GM23338 (cell line): ENCODE results near the gene SERBP1. TPM values are rescaled to one million over a fixed set of nuclear protein-coding genes. Genes with fewer than 3 reads are reported as not detected.

Experiments used
- ATAC-seq: fragments of 200-7000 bp; cut with Tn5 transposase; 3 replicates; pipeline ENCODE4 v1.9.1; 2020
- DNase-seq: peaks from one replicate; pipeline ENCODE4 v3.0.0-alpha.2; 2015; ENCODE audit warnings: low spot score
- H2AFZ ChIP-seq: fragments of 200-600 bp; sonication (generic); 2 replicates; pipeline ENCODE4 v1.8.0; 2016; ENCODE audit warnings: antibody characterized with exemption, mild to moderate bottlenecking, moderate library complexity
- H3F3A ChIP-seq: fragments of 200-600 bp; sonication (generic); replicated peaks from 2 replicates; pipeline ENCODE4 v1.8.0; 2017; ENCODE audit warnings: antibody characterized with exemption, mixed run types, low read depth
- H3K27ac ChIP-seq: fragments of 200-600 bp; sonication (generic); 2 replicates; pipeline ENCODE4 v1.6.1; 2016; ENCODE audit warnings: low read depth
- H3K27me3 ChIP-seq: fragments of 200-600 bp; sonication (generic); 2 replicates; pipeline ENCODE4 v1.8.0; 2016; ENCODE audit warnings: mild to moderate bottlenecking, mixed run types, moderate library complexity; ENCODE audit not compliant: insufficient read depth
- H3K36me3 ChIP-seq: fragments of 200-600 bp; sonication (generic); 2 replicates; pipeline ENCODE4 v1.8.0; 2016; ENCODE audit warnings: mild to moderate bottlenecking; ENCODE audit not compliant: insufficient read depth
- H3K4me1 ChIP-seq: fragments of 200-600 bp; sonication (generic); 2 replicates; pipeline ENCODE4 v1.8.0; 2016; ENCODE audit warnings: mild to moderate bottlenecking, moderate library complexity; ENCODE audit not compliant: insufficient read depth
- H3K4me2 ChIP-seq: fragments of 200-600 bp; sonication (generic); 2 replicates; pipeline ENCODE4 v1.7.1; 2017; ENCODE audit warnings: mixed run types
- H3K4me3 ChIP-seq: fragments of 200-600 bp; sonication (generic); 2 replicates; pipeline ENCODE4 v1.6.1; 2016; ENCODE audit warnings: mixed run types
- H3K79me2 ChIP-seq: fragments of 200-600 bp; sonication (generic); replicated peaks from 2 replicates; pipeline ENCODE4 v1.8.0; 2017; ENCODE audit warnings: mild to moderate bottlenecking; ENCODE audit not compliant: insufficient read depth
- H3K9me2 ChIP-seq: fragments of 200-600 bp; sonication (generic); 2 replicates; pipeline ENCODE4 v1.8.0; 2017; ENCODE audit not compliant: insufficient read depth
- H4K20me1 ChIP-seq: fragments of 200-600 bp; sonication (generic); replicated peaks from 2 replicates; pipeline ENCODE4 v1.8.0; 2017; ENCODE audit warnings: mild to moderate bottlenecking; ENCODE audit not compliant: insufficient read depth
- H3K27ac Mint-ChIP-seq: 2 replicates; pipeline ENCODE4 v1.8.0; 2020; ENCODE audit warnings: inconsistent platforms, mild to moderate bottlenecking, moderate library complexity, mixed read lengths
- H3K27me3 Mint-ChIP-seq: 3 replicates; pipeline ENCODE4 v1.8.0; 2022; ENCODE audit warnings: low read depth, mild to moderate bottlenecking, moderate library complexity, mixed read lengths, inconsistent platforms; ENCODE audit not compliant: insufficient read depth, poor library complexity
- H3K36me3 Mint-ChIP-seq: 3 replicates; pipeline ENCODE4 v1.8.0; 2021; ENCODE audit warnings: low read depth, mild to moderate bottlenecking, inconsistent platforms, moderate library complexity, mixed read lengths
- H3K4me1 Mint-ChIP-seq: 3 replicates; pipeline ENCODE4 v1.8.0; 2020; ENCODE audit warnings: mild to moderate bottlenecking, inconsistent platforms, mixed read lengths
- H3K4me3 Mint-ChIP-seq: 3 replicates; pipeline ENCODE4 v1.8.0; 2021; ENCODE audit warnings: moderate library complexity, mild to moderate bottlenecking, inconsistent platforms, mixed read lengths
- H3K9me3 Mint-ChIP-seq: 3 replicates; pipeline ENCODE4 v1.8.0; 2020; ENCODE audit warnings: moderate library complexity, mild to moderate bottlenecking, inconsistent platforms, mixed read lengths
- CREB1 ChIP-seq: fragments of 250-450 bp; sonication (Bioruptor Pico); IDR thresholded peaks from 2 replicates; pipeline ENCODE4 v1.5.0; 2020; ENCODE audit warnings: low read depth, mild to moderate bottlenecking, moderate library complexity
- CTCF ChIP-seq, 2 experiments: fragments of 200-600 bp in 1 of 2; sonication (generic) in 1 of 2; conservative IDR thresholded peaks; 2 replicates each; pipeline versions ENCODE4 v1.5.1 to v1.6.1; 2016 to 2017; ENCODE audit warnings: antibody characterized with exemption in 2 of 2, low read depth in 2 of 2, mild to moderate bottlenecking in 2 of 2, moderate library complexity in 1 of 2
- EZH2 ChIP-seq: fragments of 200-600 bp; sonication (generic); IDR thresholded peaks from one replicate; pipeline ENCODE4 v1.8.0; 2017; ENCODE audit warnings: antibody characterized with exemption, mild to moderate bottlenecking, low read depth; ENCODE audit not compliant: unreplicated experiment
- EZH2phosphoT487 ChIP-seq: fragments of 200-600 bp; sonication (generic); IDR thresholded peaks from one replicate; pipeline ENCODE4 v1.8.1; 2018; ENCODE audit warnings: antibody characterized with exemption; ENCODE audit not compliant: unreplicated experiment
- JUNB ChIP-seq: IDR thresholded peaks from one replicate; pipeline ENCODE4 v1.6.1; 2016; ENCODE audit warnings: antibody characterized with exemption; ENCODE audit not compliant: unreplicated experiment
- NANOG ChIP-seq: IDR thresholded peaks from 2 replicates; pipeline ENCODE4 v1.6.1; 2016; ENCODE audit warnings: antibody characterized with exemption, borderline replicate concordance
- POLR2AphosphoS5 ChIP-seq: IDR thresholded peaks from 2 replicates; pipeline ENCODE4 v1.6.1; 2016; ENCODE audit warnings: antibody characterized with exemption, low read depth
- REST ChIP-seq: IDR thresholded peaks from one replicate; pipeline ENCODE4 v1.6.1; 2018; ENCODE audit warnings: antibody characterized with exemption; ENCODE audit not compliant: unreplicated experiment
- STAT1 ChIP-seq: IDR thresholded peaks from one replicate; pipeline ENCODE4 v1.6.1; 2016; ENCODE audit warnings: antibody characterized with exemption; ENCODE audit not compliant: unreplicated experiment
- ZNF114 ChIP-seq: fragments of 250-450 bp; sonication (Bioruptor Pico); IDR thresholded peaks from 2 replicates; pipeline ENCODE4 v1.5.0; 2020; ENCODE audit warnings: mild to moderate bottlenecking, moderate library complexity
- ZNF331 ChIP-seq: fragments of 250-450 bp; sonication (Bioruptor Pico); IDR thresholded peaks from 2 replicates; pipeline ENCODE4 v1.5.0; 2020; ENCODE audit warnings: low read depth, mild to moderate bottlenecking, moderate library complexity
- polyA plus RNA-seq: library from polyadenylated mRNA; unstranded; fragments of >200 nt; fragmentation: Nextera tagmentation; extraction: Ambion mirVana; gene quantifications from 2 replicates; pipeline ENCODE4 v1.2.1, GENCODE V29; 2016
- total RNA-seq: library from RNA; depleted of rRNA; stranded (reverse); fragments of >200 nt; shearing (Covaris generic); gene quantifications from 2 replicates; pipeline ENCODE4 v1.2.3, GENCODE V29; 2014
- TF ChIP-seq, protein P1 (sequence below): fragments of 250-450 bp; sonication (Bioruptor Pico); IDR thresholded peaks from 2 replicates; pipeline ENCODE4 v1.5.0; 2020; ENCODE audit warnings: mild to moderate bottlenecking, moderate library complexity
- TF ChIP-seq, protein P2 (sequence below): IDR thresholded peaks from 2 replicates; pipeline ENCODE4 v1.6.1; 2016; ENCODE audit warnings: antibody characterized with exemption

Gene SERBP1
- total and polyA plus RNA-seq, 2 experiments from 2014 or later: 559 to 674 TPM

DNA sequence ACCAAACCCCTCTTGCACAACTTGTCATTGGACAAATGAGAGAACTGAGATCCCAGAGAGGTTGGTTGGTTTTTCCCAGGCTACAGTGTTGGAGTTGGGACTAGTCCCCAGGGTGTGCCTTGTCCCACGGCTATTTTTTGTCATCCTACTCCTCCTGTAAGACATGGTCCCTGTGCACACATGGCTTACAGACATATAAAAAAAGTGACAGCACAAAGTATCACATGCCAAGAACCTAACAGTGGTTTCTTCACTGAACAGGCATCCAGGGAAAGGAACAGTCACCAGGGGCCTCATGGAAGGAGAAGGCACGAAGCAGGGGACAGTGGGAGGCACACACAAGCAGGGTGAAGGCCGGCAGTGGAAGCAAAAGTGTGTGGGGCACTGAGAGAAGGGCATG, 36.5 kb downstream of the SERBP1 start:
- H3K9me3 Mint-ChIP-seq: no peaks in the 10 kb centered on the region

More for the DNA sequence above, 36.5 kb downstream of the SERBP1 start:
- Mint-ChIP-seq H3K4me3 (no peak overlapping the region), H3K27me3 (peaks cover 6% of the 10 kb centered on the region), H3K27ac (no peak overlapping the region), H3K4me1 (peaks cover 36% of the 10 kb centered on the region), H3K36me3 (peaks cover 19% of the 10 kb centered on the region)
- Histone ChIP-seq H3K4me1 (peaks cover 27% of the 10 kb centered on the region), H3K27ac (no peak overlapping the region), H3K36me3 (no peaks in the 10 kb centered on the region), H3K4me2 (no peak overlapping the region), H2AFZ (no peak overlapping the region; the same call in 1 of the 2 replicates), H3K79me2 (no peaks in the 10 kb centered on the region), H3K9me2 (peaks cover 9% of the 10 kb centered on the region), H3K27me3 (no peaks in the 10 kb centered on the region), H3F3A (no peaks in the 10 kb centered on the region), H3K4me3 (no peak overlapping the region), H4K20me1 (no peaks in the 10 kb centered on the region)
- DNase-seq (no peak), ATAC-seq (no peak)
- TF ChIP-seq POLR2AphosphoS5: no peak
- TF ChIP-seq STAT1: no peak
- TF ChIP-seq, protein P1, sequence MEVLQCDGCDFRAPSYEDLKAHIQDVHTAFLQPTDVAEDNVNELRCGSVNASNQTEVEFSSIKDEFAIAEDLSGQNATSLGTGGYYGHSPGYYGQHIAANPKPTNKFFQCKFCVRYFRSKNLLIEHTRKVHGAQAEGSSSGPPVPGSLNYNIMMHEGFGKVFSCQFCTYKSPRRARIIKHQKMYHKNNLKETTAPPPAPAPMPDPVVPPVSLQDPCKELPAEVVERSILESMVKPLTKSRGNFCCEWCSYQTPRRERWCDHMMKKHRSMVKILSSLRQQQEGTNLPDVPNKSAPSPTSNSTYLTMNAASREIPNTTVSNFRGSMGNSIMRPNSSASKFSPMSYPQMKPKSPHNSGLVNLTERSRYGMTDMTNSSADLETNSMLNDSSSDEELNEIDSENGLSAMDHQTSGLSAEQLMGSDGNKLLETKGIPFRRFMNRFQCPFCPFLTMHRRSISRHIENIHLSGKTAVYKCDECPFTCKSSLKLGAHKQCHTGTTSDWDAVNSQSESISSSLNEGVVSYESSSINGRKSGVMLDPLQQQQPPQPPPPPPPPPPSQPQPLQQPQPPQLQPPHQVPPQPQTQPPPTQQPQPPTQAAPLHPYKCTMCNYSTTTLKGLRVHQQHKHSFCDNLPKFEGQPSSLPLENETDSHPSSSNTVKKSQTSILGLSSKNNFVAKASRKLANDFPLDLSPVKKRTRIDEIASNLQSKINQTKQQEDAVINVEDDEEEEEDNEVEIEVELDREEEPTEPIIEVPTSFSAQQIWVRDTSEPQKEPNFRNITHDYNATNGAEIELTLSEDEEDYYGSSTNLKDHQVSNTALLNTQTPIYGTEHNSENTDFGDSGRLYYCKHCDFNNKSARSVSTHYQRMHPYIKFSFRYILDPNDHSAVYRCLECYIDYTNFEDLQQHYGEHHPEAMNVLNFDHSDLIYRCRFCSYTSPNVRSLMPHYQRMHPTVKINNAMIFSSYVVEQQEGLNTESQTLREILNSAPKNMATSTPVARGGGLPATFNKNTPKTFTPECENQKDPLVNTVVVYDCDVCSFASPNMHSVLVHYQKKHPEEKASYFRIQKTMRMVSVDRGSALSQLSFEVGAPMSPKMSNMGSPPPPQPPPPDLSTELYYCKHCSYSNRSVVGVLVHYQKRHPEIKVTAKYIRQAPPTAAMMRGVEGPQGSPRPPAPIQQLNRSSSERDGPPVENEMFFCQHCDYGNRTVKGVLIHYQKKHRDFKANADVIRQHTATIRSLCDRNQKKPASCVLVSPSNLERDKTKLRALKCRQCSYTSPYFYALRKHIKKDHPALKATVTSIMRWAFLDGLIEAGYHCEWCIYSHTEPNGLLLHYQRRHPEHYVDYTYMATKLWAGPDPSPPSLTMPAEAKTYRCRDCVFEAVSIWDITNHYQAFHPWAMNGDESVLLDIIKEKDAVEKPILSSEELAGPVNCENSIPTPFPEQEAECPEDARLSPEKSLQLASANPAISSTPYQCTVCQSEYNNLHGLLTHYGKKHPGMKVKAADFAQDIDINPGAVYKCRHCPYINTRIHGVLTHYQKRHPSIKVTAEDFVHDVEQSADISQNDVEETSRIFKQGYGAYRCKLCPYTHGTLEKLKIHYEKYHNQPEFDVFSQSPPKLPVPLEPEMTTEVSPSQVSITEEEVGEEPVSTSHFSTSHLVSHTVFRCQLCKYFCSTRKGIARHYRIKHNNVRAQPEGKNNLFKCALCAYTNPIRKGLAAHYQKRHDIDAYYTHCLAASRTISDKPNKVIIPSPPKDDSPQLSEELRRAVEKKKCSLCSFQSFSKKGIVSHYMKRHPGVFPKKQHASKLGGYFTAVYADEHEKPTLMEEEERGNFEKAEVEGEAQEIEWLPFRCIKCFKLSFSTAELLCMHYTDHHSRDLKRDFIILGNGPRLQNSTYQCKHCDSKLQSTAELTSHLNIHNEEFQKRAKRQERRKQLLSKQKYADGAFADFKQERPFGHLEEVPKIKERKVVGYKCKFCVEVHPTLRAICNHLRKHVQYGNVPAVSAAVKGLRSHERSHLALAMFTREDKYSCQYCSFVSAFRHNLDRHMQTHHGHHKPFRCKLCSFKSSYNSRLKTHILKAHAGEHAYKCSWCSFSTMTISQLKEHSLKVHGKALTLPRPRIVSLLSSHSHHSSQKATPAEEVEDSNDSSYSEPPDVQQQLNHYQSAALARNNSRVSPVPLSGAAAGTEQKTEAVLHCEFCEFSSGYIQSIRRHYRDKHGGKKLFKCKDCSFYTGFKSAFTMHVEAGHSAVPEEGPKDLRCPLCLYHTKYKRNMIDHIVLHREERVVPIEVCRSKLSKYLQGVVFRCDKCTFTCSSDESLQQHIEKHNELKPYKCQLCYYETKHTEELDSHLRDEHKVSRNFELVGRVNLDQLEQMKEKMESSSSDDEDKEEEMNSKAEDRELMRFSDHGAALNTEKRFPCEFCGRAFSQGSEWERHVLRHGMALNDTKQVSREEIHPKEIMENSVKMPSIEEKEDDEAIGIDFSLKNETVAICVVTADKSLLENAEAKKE (CRISPR knock-in tag): no peak
- TF ChIP-seq ZNF331: no peak
- no peak for TF ChIP-seq EZH2phosphoT487
- TF ChIP-seq ZNF114: no peak
- no peak for TF ChIP-seq EZH2
- no peak for TF ChIP-seq JUNB
- no peak for TF ChIP-seq REST
- no peak for TF ChIP-seq CTCF (conservative IDR thresholded peaks at IDR 0.05; ENCODE audit: low read depth in 2 of 2)
- TF ChIP-seq CREB1 (CRISPR knock-in tag): no peak
- TF ChIP-seq, protein P2, sequence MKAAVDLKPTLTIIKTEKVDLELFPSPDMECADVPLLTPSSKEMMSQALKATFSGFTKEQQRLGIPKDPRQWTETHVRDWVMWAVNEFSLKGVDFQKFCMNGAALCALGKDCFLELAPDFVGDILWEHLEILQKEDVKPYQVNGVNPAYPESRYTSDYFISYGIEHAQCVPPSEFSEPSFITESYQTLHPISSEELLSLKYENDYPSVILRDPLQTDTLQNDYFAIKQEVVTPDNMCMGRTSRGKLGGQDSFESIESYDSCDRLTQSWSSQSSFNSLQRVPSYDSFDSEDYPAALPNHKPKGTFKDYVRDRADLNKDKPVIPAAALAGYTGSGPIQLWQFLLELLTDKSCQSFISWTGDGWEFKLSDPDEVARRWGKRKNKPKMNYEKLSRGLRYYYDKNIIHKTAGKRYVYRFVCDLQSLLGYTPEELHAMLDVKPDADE: no peak
- TF ChIP-seq NANOG: no peak
